ENCODE results near the gene ATP6V0B. TPM values are rescaled to one million over a fixed set of nuclear protein-coding genes. Genes with fewer than 3 reads are reported as not detected.

The ATP6V0B gene
- total and polyA plus RNA-seq, 9 of the 15 experiments (the other 6 are each of a cell fraction or from before 2014, with no cell fraction given) = 137 to 328 (median 220) TPM

DNA sequence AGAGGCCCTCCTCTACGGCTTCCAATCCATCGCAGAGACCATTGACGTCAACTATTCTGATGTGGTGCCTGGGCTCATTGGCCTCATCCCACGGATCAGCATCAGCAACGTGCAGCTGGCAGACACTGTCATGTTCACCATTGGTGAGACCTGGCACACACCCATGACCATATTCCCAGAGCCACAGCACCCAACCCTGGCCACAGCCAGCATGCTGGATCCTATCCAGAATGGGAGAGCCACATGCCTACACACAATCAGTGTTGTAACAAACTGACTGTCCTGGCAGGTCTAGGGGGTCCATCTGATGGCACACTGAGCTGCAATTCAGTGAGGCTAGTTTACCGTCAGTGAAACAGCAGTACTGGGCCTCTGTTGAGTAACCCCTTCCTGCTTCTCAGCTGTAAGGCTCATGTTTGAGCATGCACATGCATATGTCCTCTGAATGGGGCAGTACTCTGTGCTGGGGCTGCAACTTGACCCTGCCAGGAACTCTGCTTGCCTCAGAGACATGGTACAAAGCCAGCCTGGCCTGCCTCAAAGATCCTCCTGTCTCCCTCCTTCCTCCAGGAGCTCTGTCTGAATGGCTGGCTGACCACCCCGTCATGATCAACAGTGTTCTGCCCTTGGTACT lies 17.2 kb upstream of the ATP6V0B start:
- Histone ChIP-seq H3K36me3 (ENCODE audit: control insufficient read depth, insufficient read depth, low read length) (peaks cover 59% of the 10 kb centered on the region; the same call in 2 of the 3 replicates), H2AFZ (ENCODE audit: low read depth, low read length) (no peak overlapping the region), H3K27ac (ENCODE audit: extremely low read depth, low read depth, low read length) (no peak overlapping the region; the same call in 2 of the 3 replicates), H3K4me2 (ENCODE audit: insufficient read depth, low read length) (no peak overlapping the region), H4K20me1 (replicated peaks; ENCODE audit: control insufficient read depth, insufficient read depth, low read length) (peaks cover 16% of the 10 kb centered on the region; the same call in 1 of the 2 replicates), H3K9ac (ENCODE audit: insufficient read depth in 1 of 2, low read depth in 2 of 2, low read length in 2 of 2) (peak overlapping the region in 1 of 2 experiments; percentile 26; a peak in 2 of 4 replicates), H3K27me3 (ENCODE audit: control insufficient read depth in 2 of 2, insufficient read depth in 2 of 2, low read length in 2 of 2) (no peaks in the 10 kb centered on the region), H3K4me3 (no peak overlapping the region), H3K4me1 (replicated peaks in 1 of 2; ENCODE audit: control insufficient read depth in 2 of 2, insufficient read depth in 2 of 2, low read length in 2 of 2) (peaks cover 15 to 20% of the 10 kb centered on the region in 2 experiments; a peak in 4 of 5 replicates), H3K9me1 (ENCODE audit: control insufficient read depth, insufficient read depth, low read length) (no peaks in the 10 kb centered on the region), H3K79me2 (ENCODE audit: control insufficient read depth, insufficient read depth, low read length) (no peaks in the 10 kb centered on the region), H3K9me3 (replicated peaks; ENCODE audit: control insufficient read depth, insufficient read depth, low read depth, low read length) (no peaks in the 10 kb centered on the region)
- intact Hi-C loops (cut with micrococcal nuclease) = no loop called here
- FAIRE-seq = no peak
- 77% methylated on average over 7 of the region's 7 CpGs for WGBS (ENCODE audit: insufficient coverage, low coverage, missing lambda C conversion rate)
- CTCF ChIA-PET (ENCODE audit: low intra/inter-chr PET ratio) = no interaction called here
- POLR2A ChIA-PET = interaction anchor here (0.6 to 2.0 kb wide), 4 partner anchors 9 to 17 kb away, joined by 3 to 11 read pairs (median 4); partner anchors contain the start of genes ATP6V0B and IPO13
- TF ChIP-seq GABPA (tag; conservative IDR thresholded peaks at IDR 0.05; ENCODE audit: low read depth) = no peak
- TF ChIP-seq FOXA3 (CRISPR knock-in tag; conservative IDR thresholded peaks at IDR 0.05 in 1 of 2, IDR thresholded peaks at IDR 0.05 in 1 of 2) = 0 out of 4 replicates have a peak, but pooled peaks of 1 of the 2 experiments have one; percentile 29
- TF ChIP-seq ZNF140 (CRISPR knock-in tag; IDR thresholded peaks at IDR 0.05) = no peak
- no peak for TF ChIP-seq ZNF197 (CRISPR knock-in tag; IDR thresholded peaks at IDR 0.05; ENCODE audit: low read depth)
- TF ChIP-seq TEAD4 (IDR thresholded peaks at IDR 0.05; ENCODE audit: low read length) = no peak
- peak; percentile 77 for TF ChIP-seq TEAD4 (CRISPR knock-in tag; IDR thresholded peaks at IDR 0.05; ENCODE audit: borderline replicate concordance)
- no peak for TF ChIP-seq JUN (IDR thresholded peaks at IDR 0.05; ENCODE audit: borderline replicate concordance, low read depth, low read length)
- TF ChIP-seq JUN (CRISPR knock-in tag; IDR thresholded peaks at IDR 0.05; ENCODE audit: borderline replicate concordance) = 0 out of 2 replicates have a peak, but pooled peaks have one; percentile 22
- TF ChIP-seq SIX5 (IDR thresholded peaks at IDR 0.05; ENCODE audit: borderline replicate concordance in 1 of 2, insufficient read depth in 1 of 2, low read depth in 1 of 2, low read length in 2 of 2) = no peak
- TF ChIP-seq U2AF2 (optimal IDR thresholded peaks at IDR 0.05; ENCODE audit: low read depth, low read length) = no peak
- TF ChIP-seq, protein P1, sequence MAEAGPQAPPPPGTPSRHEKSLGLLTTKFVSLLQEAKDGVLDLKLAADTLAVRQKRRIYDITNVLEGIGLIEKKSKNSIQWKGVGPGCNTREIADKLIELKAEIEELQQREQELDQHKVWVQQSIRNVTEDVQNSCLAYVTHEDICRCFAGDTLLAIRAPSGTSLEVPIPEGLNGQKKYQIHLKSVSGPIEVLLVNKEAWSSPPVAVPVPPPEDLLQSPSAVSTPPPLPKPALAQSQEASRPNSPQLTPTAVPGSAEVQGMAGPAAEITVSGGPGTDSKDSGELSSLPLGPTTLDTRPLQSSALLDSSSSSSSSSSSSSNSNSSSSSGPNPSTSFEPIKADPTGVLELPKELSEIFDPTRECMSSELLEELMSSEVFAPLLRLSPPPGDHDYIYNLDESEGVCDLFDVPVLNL (CRISPR knock-in tag; IDR thresholded peaks at IDR 0.05; ENCODE audit: low read depth) = 0 out of 2 replicates have a peak, but pooled peaks have one; percentile 34
- TF ChIP-seq CEBPG (CRISPR knock-in tag; IDR thresholded peaks at IDR 0.05) = peak; percentile 10; the same call in 1 of the 2 replicates
- TF ChIP-seq CEBPG (tag; conservative IDR thresholded peaks at IDR 0.05 in 1 of 2, IDR thresholded peaks at IDR 0.05 in 1 of 2) = no peak
- in situ Hi-C loops (cut with MboI) = no loop called here
- ATAC-seq = no peak
- BruUV-seq (replicated peaks) = no TSS peak
- DNase-seq (ENCODE audit: extremely low read depth in 1 of 4, low spot score in 3 of 4) = no peak

Measured in K562 (cell line).